Ammon's horn (tissue), 1 donor: ENCODE measurements around the gene DMRTB1.

Experiments used
- DNase-seq: peaks from one replicate; pipeline ENCODE4 v3.0.0-alpha.2; 2016; ENCODE audit warnings: low spot score

DMRTB1 gene

DNA sequence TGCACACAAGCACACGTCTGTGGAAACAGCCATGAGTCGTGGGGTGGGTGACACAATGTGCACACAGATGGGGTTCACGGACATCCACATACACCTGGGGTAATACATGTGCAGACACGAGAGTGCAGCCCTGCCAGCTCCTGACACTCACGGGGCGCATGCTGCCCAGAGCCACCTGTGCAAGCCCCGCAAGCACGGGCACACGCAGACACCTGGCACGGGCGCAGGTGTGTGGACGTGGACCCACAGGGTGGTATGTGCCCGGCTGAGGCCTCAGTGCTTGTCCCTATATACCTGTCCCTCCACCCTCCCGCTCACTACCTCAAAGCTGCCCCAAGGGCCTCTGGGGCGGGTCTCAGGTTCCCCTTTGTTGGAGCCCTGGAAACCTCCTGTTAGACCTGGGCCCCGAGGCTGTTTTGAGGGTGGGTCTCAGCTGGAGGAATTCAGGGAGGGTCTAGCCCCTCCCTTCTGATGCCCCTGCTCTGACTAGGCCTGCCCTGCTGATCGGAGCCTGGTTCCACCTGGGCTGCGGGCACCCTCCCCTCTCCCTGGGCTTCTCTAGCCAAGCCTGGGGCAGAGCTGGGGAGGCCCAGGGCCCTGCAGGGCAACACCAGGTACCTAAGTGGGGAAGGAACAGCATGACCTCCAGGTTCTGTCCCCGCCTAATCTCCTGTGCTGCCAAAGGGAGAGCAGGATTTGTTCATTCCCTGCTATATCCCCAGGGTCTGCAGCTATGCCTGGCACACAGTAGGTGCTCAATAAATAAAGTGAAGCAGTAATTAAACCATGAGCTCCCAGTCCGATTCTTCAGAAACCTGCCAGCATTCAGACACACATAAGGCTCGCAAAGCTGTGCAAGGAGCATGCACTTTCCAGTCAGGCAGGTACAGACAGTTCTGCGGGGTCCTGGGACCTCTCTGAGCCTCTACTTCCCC, 49.1 kb downstream of the DMRTB1 start:
- DNase-seq = no peak

DNA sequence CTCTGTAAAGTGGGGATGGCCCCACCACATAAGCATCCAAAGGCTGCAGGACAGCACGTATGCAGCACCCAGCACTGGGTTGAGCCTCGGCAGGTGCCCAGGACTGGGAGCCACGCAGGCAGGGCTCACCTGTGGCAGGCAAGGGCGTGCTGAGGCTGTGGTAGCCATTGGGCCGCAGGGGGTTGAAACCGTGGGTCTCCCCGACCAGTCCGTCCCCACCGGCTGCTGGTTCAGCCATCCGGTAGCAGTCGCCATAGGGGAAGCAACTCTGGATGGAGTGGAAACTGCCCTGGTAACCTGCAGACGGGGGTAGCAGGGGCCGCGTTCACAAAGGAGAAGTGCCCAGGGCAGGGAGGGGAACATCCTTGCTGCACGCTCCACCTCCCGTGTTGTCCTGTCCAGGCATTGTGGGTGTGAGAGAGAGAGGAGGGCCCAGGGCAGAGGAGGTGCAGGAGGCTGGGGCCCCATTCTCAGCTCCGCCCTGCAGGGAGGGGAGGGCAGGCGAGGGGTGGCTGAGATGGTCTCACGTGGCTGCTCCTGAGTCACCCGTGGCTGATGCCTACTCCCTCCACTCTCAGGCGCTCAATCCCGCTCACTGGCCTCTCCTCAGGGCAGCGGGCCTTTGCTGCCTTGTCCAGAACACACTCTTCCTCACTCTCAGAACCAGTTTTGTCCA, 49.9 kb downstream of the DMRTB1 start:
- DNase-seq = no peak

DNA sequence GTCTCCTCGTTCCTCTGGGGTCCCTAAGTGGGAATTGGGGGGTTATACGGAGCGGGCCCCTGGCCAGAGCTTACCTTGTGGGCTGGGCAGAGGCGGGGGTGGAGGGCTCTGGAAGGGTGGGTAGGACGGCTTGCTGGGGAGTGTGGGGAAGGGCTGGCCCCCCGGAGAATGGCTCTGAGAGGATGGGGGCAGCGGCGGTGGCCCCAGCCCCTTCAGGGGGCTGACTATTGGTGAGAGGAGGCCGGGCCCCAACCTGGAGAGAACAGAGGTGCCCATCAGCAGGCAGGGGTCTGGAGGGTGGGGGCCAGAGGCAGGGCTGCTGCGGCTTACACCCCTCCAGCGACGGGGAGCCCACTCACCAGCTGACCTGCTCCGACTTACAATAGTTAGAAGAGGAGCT, 50.6 kb downstream of the DMRTB1 start:
- DNase-seq = no peak

DNA sequence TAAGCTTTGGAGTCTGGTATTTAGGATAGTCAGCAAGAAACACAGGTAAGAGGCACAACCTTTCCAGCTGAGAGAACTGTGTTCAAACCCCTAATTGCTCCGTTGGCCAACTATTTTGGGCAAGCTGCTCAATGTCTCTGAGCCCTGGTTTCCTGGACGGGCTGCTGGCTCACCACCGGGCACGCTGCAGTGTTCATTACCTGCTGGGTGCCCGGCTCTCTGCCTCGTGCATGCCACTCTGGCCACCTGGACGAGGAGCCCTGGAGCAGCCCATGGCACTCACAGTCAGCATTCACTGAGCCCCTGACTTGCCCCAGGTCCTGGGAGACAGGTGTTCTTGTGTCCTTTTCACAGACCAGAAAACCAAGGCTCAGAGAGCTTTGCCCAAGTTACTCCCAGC, 51.0 kb downstream of the DMRTB1 start:
- DNase-seq = no peak

DNA sequence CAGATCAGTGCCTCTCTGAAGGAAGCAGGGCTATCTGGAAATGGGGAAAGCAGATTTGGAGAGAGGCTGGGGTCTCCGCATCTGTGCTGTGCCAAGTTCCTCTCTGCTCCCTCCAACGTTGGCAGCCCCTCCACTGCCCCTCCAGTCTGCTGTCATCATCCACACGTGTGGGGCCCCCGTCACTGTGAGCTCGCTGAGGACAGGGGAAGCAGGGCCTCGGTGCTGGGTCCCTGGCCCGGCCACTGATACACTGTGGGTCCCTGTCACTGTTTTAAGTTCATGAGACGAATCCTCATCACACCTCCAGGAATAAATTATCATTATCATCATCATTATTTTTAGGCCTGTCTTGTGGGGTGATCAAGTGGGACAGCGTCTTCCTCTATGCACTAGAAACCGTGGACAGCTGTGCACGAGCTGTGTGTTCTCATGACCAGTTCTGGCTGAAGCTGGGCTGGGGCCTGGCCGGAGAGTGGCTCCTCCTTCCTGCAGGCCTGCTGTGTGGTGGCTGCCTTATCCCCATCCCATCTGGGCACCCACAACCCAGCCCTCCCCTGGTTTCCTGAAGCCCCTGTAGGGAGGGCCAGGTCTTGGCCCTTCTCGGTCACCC, 52.2 kb downstream of the DMRTB1 start:
- DNase-seq = no peak

DNA sequence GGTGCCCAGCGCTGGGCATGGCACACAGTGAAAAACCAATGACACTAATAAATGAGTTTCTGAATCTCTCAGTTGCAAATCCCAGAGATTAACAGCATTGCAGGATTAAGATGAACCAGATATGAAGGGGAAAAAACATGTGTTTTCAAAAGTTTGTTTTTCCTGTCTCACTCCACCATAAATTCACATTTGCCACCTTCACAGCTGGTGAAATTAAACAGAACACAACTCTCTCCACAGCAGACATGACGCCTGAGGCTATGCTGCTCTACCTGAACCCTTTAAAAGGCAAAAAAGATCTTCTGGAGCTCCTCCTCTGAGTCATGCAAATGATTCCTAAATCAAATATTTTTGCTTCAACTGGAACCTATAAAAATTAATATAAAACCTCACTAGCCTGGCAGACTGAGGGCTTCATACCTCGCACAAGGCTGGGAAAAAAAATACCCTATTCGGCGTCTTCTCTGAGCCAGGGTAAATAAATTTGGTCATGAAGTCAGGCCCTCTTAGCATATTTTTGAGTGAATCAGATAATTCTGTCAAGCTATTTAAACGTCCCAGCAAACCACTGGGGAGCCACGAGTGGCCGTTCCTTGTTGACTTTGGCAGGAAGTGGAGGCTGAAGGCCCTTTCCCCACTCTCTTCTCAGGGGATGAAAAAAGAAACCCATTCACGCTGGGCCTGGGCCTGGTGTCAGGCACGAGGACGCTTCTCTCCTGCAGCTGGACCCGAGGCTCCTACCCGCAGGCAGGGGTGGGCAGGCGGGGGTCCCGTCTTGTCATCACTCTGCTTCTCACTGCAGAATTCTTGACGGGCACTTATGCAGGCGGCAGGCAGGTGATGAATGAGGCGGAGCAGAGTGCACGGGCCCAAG, 53.0 kb downstream of the DMRTB1 start:
- DNase-seq = no peak

DNA sequence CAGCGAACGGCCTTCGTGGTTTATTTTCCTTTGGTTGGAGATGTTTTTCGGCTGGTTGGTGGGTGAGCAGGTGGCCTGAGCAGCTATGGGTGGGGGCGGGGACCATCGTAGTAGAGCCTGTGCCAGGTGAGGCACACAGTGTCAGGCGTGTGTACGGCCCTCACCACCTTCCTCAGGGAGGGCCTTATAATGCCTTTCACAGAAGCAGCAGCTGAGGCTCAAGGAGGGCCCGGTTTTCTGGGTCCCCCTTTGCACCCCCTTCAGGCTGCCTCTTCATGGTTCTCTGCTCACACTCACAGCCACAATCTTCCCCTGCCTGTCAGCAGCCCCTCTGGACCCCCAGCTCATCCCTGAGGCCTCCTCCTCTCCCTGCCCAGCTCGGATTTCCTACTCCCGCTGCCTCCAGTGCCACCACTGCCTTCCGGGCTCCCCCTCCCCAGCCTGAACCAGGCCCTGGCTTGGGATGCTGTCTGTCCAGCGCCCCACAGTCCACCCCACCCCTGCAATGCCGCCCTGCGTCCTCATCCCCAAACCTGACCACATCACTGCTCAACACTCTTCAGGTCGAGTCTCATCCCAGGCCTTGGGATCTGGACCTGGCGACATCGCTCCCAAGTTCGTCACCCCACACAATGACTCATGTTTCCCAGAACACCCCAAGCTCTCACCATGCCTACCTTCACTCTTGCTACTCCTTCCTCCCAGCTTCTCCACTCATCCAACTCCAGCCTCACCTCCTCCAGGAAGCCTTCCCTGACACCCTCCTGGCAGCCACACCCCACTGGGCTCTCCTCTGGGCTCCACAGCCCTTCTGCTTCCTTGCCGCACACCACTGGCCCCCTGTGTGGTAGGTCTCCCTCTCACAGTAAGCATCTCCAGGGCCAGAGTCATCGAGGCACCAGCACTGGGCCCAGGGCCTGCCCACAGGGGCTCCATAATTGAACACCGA, 53.9 kb downstream of the DMRTB1 start:
- DNase-seq = no peak

DNA sequence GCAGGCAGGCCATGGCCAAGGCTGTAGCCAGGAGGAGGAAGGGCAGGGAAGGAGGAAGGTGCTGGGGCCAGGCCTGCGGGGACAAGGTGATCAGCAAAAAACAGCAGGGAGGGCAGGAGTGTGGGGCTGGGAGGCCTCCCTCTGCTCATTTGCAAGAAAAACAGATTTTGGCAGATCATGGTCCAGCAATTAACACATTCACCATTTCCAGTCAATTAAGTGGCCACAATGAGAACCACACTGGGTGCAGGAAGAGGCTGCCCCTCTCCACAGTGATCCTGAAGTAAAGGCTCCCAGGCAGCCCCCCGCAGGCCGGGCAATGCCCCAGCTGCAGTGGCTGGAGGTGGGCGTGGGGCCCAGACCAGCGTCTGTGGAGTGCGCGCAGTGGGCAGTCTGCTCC, 54.6 kb downstream of the DMRTB1 start:
- DNase-seq = no peak

DNA sequence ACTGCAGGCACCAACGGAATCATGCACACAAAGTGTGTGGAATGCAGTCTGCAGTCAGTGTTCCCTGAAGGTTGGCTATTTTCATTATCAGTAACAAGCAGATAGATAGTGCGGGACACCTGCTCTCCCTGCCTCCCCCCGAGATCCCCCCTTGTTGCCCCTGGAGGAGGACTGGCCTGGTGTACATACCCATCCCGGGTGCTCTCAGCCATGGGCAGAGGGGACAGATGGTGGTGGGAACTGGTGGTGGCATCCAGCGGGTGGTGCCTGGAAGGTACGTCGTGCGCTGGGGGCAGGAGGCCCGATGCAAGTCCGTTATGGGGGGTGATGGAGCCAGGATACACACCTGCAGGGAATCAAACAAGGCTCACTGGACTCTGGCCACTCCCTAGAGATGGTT, 55.2 kb downstream of the DMRTB1 start:
- DNase-seq = no peak

DNA sequence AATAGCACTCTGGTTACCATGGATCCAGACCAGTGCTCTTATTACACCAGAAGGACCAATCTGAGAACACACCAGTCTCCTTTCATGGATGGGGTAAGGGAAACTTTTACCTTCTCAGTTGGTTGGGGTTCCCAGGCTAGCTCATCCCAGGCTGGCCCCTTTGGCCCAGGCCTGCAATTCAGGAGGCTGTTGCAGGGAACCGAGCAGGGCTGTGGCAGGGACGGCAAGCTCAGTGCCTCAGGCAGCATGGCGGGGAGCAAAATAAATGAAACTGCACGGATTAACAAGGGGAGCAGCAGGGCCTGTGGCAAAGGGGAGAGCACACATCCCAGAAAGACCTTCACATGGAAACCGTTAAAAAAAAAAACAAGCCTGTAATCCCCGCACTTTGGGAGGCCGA, 57.0 kb downstream of the DMRTB1 start:
- no peak for DNase-seq
